C4-2B (cell line): ENCODE measurements around the gene TFAP2B.

Experiments
- CTCF ChIP-seq: fragments of 450-650 bp; conservative IDR thresholded peaks from 2 replicates; pipeline ENCODE4 v1.5.1; 2017; ENCODE audit warnings: mild to moderate bottlenecking
- ZFX ChIP-seq: fragments of 450-650 bp; IDR thresholded peaks from 2 replicates; pipeline ENCODE4 v1.6.1; 2017

GRCh38 chr6:50829898-50830444, 11.3 kb downstream of the TFAP2B start:
- TF ChIP-seq CTCF (no peak), ZFX (no peak)
